GM12801 (cell line): ENCODE results near the gene PDCD11.

Source experiments
- CTCF ChIP-seq: IDR thresholded peaks from one replicate; pipeline ENCODE4 v1.5.1; 2011; ENCODE audit warnings: control low read depth; ENCODE audit not compliant: insufficient read length; ENCODE audit errors: extremely low read depth

Gene PDCD11

GRCh38 chr10:103452506-103453230, 56.2 kb downstream of the PDCD11 start:
- no peak for TF ChIP-seq CTCF

DNA sequence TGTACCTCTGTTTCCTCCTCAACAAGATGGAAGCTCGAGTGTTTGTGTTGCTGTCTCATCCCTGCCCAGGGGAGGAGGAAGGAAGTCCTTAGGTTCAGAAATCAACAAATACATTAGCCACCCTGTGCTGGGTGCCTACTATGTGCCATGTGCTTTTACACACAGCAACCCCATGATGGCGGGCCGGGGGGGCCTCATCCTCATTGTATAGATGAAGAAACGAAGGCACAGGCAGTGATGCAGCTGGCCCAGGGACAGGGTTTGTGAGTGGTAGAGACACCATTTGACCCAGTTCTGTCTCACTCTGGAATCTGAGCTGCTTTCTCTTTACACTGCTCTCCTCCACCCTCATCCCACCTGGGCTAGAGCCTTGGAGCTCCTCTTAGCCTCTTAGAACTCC, 57.6 kb downstream of the PDCD11 start:
- no peak for TF ChIP-seq CTCF

- TF ChIP-seq CTCF: no peak
Measured at GRCh38 chr10:103455235-103455634, 58.8 kb downstream of the PDCD11 start.

DNA sequence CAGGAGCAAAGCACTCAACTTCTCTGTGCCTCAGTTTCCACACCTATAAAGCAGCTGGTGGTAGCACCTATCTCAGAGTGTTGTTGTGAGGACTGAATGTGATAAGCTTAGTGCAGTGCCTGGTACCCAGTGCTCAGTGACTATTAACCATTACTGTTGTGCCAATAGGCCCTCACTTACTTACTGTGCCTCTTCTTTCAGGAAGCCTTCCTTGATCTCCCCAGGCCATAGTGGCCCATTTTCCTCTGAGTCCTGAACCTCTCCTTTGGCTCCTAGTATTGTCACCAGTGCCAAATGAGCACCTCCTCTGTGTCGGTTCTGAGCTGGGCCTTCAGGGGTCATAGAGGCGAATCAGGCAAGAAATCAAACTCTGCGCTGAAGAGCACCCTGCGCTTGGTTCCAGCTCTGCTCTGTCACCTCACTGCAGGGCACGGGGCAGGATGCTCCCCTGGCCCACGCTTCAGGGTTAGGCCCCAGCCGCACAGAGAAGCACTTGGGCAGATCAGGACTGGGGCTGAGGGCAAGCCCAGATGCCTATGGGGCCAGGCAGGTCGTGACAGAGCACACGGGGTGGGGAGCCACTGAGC, 59.7 kb downstream of the PDCD11 start:
- no peak for TF ChIP-seq CTCF

- TF ChIP-seq CTCF: no peak
Measured at GRCh38 chr10:103457176-103457712, 60.8 kb downstream of the PDCD11 start.

- no peak for TF ChIP-seq CTCF
Measured at GRCh38 chr10:103457896-103458583, 61.6 kb downstream of the PDCD11 start.

DNA sequence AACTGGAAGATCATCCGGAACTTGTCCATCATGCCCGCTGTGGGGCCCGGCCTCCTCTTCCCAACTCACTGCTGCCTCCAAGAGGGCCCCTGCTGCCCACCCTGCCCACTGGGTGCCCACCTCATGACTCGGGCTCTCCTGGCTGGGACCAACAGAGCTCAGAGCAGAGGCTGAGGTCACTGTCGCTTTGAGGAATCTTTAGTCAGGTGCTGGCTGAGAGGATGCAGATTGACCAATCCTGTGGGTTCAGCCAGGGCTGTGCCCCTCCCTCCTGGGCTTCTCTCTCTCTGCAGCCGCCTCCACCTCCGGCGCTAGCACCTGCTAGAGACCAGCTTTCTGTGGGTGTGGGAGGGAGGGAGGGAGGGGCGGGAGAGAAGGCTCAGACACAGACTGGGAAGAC, 62.3 kb downstream of the PDCD11 start, which contains the start of gene CALHM1:
CALHM1 (minus strand) TSS at position 181 of the 400 bp plus-strand sequence; CDS start at position 32, 149 bp downstream.
- TF ChIP-seq CTCF: no peak
